Activated CD8-positive, alpha-beta T cell treated with anti-CD3 and anti-CD28 coated beads for 36 hours (primary cell): ENCODE measurements around the gene SLC22A12. TPM values are rescaled to one million over a fixed set of nuclear protein-coding genes. Genes with fewer than 3 reads are reported as not detected.
A peak's percentile ranks its signal among the peaks of the same experiment; 100 is the strongest.

Source experiments
- ATAC-seq: fragments of 200-7000 bp; cut with Tn5 transposase; one replicate; pipeline ENCODE4 v1.10.0; 2021; ENCODE audit warnings: mild to moderate bottlenecking, moderate library complexity
- CTCF ChIA-PET: fragments of 350-600 bp; sonication (Branson Sonifier 250); formaldehyde crosslinking; loops from one replicate; lab custom pipeline; 2021; ENCODE audit warnings: antibody characterized with exemption; lab: Charles Lee
- POLR2A ChIA-PET: fragments of 350-600 bp; sonication (Branson Sonifier 250); formaldehyde crosslinking; loops from one replicate; lab custom pipeline; 2021; ENCODE audit warnings: antibody characterized with exemption; lab: Charles Lee
- DNase-seq: peaks from one replicate; pipeline ENCODE4 v3.0.0-alpha.2; 2020
- H3K27ac Mint-ChIP-seq: one replicate; pipeline ENCODE4 v1.8.0; 2021; ENCODE audit warnings: mild to moderate bottlenecking, mixed read lengths
- H3K27me3 Mint-ChIP-seq: one replicate; pipeline ENCODE4 v1.8.0; 2021; ENCODE audit warnings: mixed read lengths
- H3K36me3 Mint-ChIP-seq: one replicate; pipeline ENCODE4 v1.8.0; 2021; ENCODE audit warnings: low read depth, mixed read lengths
- H3K4me1 Mint-ChIP-seq: one replicate; pipeline ENCODE4 v1.8.0; 2021; ENCODE audit warnings: low read depth, mixed read lengths
- H3K4me3 Mint-ChIP-seq: one replicate; pipeline ENCODE4 v1.8.0; 2021; ENCODE audit warnings: mild to moderate bottlenecking, moderate library complexity, mixed read lengths
- H3K9me3 Mint-ChIP-seq: one replicate; pipeline ENCODE4 v1.8.0; 2021; ENCODE audit warnings: mixed read lengths
- intact Hi-C: fragments of 100-400 bp; cut with micrococcal nuclease; formaldehyde crosslinking; loops from one replicate; pipeline ENCODE4 v1.10.0; 2022
- total RNA-seq, 2 experiments: library from RNA; stranded (reverse); gene quantifications; one replicate each; pipeline ENCODE4 v1.2.3, GENCODE V29; 2021
- TF ChIP-seq, protein P1 (sequence below): fragments of 200-600 bp; IDR thresholded peaks from one replicate; pipeline ENCODE4 v1.8.0; 2022; ENCODE audit warnings: antibody characterized with exemption, mild to moderate bottlenecking

The SLC22A12 gene
- total RNA-seq, 2 experiments from 2014 or later, result not detected

DNA sequence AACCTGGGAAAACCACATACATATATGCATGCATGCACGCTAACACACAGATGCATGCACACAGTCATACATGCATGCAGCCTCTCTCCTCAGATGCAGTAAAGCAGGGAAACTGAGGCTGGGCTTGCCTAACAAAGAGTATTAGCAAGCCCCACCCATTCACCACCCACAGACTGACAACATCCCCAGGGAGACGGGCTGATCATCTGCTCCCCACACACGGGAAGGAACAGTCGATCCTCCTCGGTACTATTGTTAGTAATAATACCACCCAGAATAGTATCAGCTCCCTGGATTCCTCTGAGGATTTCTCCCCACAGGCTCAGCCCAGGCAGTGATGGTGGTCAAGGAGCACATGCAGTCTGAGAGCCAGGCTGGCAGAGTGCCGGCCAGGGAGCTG lies 41.2 kb downstream of the SLC22A12 start:
- Mint-ChIP-seq H3K4me1 (peaks cover 7% of the 10 kb centered on the region), H3K36me3 (no peaks in the 10 kb centered on the region), H3K9me3 (no peaks in the 10 kb centered on the region), H3K27me3 (peaks cover 8% of the 10 kb centered on the region), H3K27ac (no peak overlapping the region), H3K4me3 (no peak overlapping the region)
- ChIA-PET POLR2A (no interaction called here), CTCF (no interaction called here)
- ATAC-seq, result no peak
- intact Hi-C loops, result no loop called here
- TF ChIP-seq, protein P1, sequence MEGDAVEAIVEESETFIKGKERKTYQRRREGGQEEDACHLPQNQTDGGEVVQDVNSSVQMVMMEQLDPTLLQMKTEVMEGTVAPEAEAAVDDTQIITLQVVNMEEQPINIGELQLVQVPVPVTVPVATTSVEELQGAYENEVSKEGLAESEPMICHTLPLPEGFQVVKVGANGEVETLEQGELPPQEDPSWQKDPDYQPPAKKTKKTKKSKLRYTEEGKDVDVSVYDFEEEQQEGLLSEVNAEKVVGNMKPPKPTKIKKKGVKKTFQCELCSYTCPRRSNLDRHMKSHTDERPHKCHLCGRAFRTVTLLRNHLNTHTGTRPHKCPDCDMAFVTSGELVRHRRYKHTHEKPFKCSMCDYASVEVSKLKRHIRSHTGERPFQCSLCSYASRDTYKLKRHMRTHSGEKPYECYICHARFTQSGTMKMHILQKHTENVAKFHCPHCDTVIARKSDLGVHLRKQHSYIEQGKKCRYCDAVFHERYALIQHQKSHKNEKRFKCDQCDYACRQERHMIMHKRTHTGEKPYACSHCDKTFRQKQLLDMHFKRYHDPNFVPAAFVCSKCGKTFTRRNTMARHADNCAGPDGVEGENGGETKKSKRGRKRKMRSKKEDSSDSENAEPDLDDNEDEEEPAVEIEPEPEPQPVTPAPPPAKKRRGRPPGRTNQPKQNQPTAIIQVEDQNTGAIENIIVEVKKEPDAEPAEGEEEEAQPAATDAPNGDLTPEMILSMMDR, result no peak
- DNase-seq, result no peak

DNA sequence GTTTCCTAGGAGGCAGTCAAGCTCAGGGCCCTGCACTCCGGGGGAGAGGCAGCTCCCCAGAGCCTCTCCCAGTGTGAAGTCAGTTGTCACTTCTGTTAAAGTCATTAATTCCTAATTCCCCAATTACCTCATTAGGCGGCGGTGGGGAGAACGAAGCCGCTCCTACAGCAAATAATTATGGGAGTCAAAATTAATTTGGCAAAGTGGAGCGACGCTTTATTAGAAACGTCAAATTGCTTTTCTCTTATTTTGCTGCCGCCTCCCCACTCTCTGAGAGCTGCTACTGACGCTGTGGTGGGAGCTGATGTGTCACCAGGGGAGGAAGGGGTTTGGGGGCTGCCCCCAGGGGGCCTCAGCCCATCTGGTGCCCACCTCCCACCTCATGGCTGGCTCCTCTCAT lies 41.6 kb downstream of the SLC22A12 start:
- intact Hi-C loops, result no loop called here
- ATAC-seq, result no peak
- TF ChIP-seq, protein P1, result no peak
- Mint-ChIP-seq H3K36me3 (no peaks in the 10 kb centered on the region), H3K27ac (no peak overlapping the region), H3K4me1 (peaks cover 7% of the 10 kb centered on the region), H3K27me3 (peaks cover 8% of the 10 kb centered on the region), H3K4me3 (no peak overlapping the region), H3K9me3 (no peaks in the 10 kb centered on the region)
- ChIA-PET POLR2A (no interaction called here), CTCF (no interaction called here)
- no peak for DNase-seq

DNA sequence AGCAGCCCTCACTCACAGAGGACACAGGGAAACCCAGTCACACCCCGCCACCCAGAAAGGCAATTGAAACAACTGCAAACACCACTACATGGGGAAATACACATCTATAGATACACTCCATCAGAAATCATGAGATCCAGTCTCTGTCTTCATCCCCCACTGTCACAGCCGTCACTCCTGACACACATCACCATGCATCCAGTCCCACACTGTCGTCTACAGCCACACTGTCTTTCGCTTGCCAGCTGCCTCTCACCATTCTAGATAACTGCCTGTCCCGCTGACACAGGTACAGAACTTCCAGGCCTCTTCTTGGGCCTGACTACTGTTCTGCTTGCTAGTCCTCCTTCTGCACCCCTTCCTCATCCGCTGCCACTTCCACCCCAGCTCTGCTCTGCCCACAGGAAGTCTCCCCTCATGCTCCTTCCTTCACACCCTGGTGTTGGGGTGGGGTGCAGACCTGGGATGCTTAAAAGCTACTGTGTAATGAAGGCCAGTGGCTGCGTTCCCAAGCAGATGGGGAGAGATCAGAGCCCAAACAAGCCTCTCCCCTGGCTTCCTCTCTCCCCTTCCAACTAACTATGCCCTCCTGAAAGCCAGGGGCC lies 42.6 kb downstream of the SLC22A12 start:
- peak; percentile 30 for ATAC-seq
- intact Hi-C loops, result no loop called here
- TF ChIP-seq, protein P1, result no peak
- no peak for DNase-seq
- ChIA-PET POLR2A (no interaction called here), CTCF (interaction anchor here (0.8 kb wide), 1 partner anchor 19 kb away, joined by 3 read pairs; no protein-coding TSS in a partner anchor)
- Mint-ChIP-seq H3K36me3 (no peaks in the 10 kb centered on the region), H3K27ac (no peak overlapping the region), H3K9me3 (no peaks in the 10 kb centered on the region), H3K27me3 (peaks cover 8% of the 10 kb centered on the region), H3K4me1 (peaks cover 7% of the 10 kb centered on the region), H3K4me3 (no peak overlapping the region)

DNA sequence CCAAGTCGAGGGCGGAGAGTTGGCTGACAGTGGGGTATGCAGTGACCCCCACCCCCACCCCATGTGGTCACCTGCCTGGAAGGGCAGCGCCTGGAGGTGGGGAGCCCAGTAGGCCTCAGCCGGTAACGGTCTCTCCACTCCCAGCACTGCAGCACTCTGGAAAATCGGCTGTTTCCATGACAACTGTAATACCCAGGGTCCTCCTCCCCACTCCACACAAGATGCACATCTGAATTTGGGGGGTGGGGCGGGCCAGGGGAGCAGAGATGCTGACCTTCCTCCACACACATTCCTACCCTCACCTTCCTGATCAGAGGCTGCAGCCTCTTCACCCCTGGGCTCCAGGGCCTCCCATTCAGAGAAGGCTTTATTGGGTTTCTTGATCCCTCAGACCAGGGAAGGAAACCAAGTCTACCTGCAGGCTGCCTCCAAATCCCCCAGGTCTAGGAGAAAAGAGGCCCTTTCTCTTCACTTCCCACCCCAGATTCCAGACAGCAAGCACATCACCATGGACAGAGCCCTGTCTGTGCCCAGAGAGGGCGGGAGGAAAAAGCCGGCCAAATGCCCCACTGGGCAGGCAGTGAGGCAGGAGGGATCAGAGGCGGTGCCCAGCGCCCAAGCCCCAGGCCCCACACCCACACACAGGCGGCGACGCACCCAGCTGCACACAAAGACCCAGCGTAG lies 46.5 kb downstream of the SLC22A12 start:
- Mint-ChIP-seq H3K36me3 (no peaks in the 10 kb centered on the region), H3K4me3 (no peak overlapping the region), H3K4me1 (peaks cover 8% of the 10 kb centered on the region), H3K9me3 (no peaks in the 10 kb centered on the region), H3K27ac (no peak overlapping the region), H3K27me3 (peaks cover 9% of the 10 kb centered on the region)
- ATAC-seq (no peak), DNase-seq (no peak)
- intact Hi-C loops, result no loop called here
- TF ChIP-seq, protein P1, result no peak
- CTCF ChIA-PET, result no interaction called here
- POLR2A ChIA-PET, result no interaction called here

DNA sequence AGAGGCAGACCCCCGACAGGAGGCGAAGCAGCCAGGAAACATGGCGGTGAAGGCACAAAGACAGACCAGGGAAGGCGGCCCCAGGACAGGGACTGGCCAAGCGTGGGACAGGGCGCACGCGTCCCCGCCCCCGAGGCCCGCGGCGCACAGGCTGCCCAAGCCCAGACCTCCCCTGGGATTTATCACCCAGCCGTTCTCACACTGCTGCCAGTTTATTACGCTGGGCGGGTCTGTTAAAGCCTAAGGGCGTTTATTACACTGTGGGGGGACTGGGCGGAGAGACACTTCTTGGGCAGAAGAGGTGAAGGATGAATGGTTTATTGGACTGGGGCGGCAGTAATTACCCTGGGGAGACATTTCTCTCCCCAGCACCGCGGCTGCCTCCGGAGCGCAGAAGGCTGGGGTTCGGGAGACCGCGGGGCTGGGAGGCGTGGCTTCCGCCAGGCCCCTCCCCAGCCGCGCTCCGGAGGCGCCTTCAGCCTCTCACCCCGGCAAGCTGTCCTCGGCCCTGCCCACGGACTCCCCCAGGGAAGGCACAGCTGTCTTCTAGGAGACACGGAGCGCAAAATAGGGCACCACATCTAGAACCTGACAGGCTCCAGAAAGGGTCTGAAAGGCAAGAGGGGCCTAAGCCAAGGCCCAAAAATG lies 47.1 kb downstream of the SLC22A12 start:
- CTCF ChIA-PET, result no interaction called here
- intact Hi-C loops, result no loop called here
- no peak for ATAC-seq
- Mint-ChIP-seq H3K27ac (no peak overlapping the region), H3K4me3 (no peak overlapping the region), H3K4me1 (peaks cover 8% of the 10 kb centered on the region), H3K36me3 (no peaks in the 10 kb centered on the region), H3K27me3 (peaks cover 9% of the 10 kb centered on the region), H3K9me3 (no peaks in the 10 kb centered on the region)
- POLR2A ChIA-PET, result no interaction called here
- TF ChIP-seq, protein P1, result no peak
- DNase-seq, result no peak
